Heart left ventricle (tissue), 16 donors: ENCODE measurements around the gene FETUB. TPM values are rescaled to one million over a fixed set of nuclear protein-coding genes. Genes with fewer than 3 reads are reported as not detected.

Source experiments
- ATAC-seq, 4 donors: fragments of 200-7000 bp; cut with Tn5 transposase; one replicate each; pipeline ENCODE4 v1.9.1; 2020 to 2022; ENCODE audit warnings: moderate library complexity in 4 of 4, mild to moderate bottlenecking in 3 of 4, moderate number of reproducible peaks in 1 of 4
- DNase-seq, 5 donors: peaks; one replicate each; pipeline ENCODE4 v3.0.0-alpha.2; 2020
- H3K27ac ChIP-seq, 12 donors: fragments of 200-600 bp; sonication (generic) in 4 of 12; one replicate each; pipeline versions ENCODE4 v1.5.0 to v1.8.0; 2016 to 2022; ENCODE audit warnings: mild to moderate bottlenecking in 2 of 12
- H3K27me3 ChIP-seq, 9 donors: fragments of 200-600 bp; sonication (generic) in 2 of 9; one replicate each; pipeline versions ENCODE4 v1.5.1 to v1.8.0; 2016 to 2022; ENCODE audit warnings: mild to moderate bottlenecking in 3 of 9
- H3K36me3 ChIP-seq, 9 donors: fragments of 200-600 bp; sonication (generic) in 2 of 9; one replicate each; pipeline versions ENCODE4 v1.5.0 to v1.8.0; 2018 to 2022; ENCODE audit warnings: mild to moderate bottlenecking in 2 of 9
- H3K4me1 ChIP-seq, 12 donors: fragments of 200-600 bp; sonication (generic) in 4 of 12; one replicate each; pipeline versions ENCODE4 v1.5.0 to v1.8.0; 2016 to 2022; ENCODE audit warnings: mild to moderate bottlenecking in 3 of 12
- H3K4me3 ChIP-seq, 12 donors: fragments of 200-600 bp; sonication (generic) in 4 of 12; one replicate each; pipeline versions ENCODE4 v1.5.0 to v1.8.0; 2017 to 2022; ENCODE audit warnings: mild to moderate bottlenecking in 9 of 12, moderate library complexity in 4 of 12
- H3K9me3 ChIP-seq, 12 donors: fragments of 200-600 bp; sonication (generic) in 4 of 12; one replicate each; pipeline versions ENCODE4 v1.5.0 to v1.8.0; 2016 to 2022; ENCODE audit warnings: mild to moderate bottlenecking in 1 of 12
- POLR2A ChIP-seq, 2 donors: fragments of 450-650 bp; IDR thresholded peaks; one replicate each; pipeline ENCODE4 v1.6.1; 2017; ENCODE audit warnings: antibody characterized with exemption in 2 of 2, mild to moderate bottlenecking in 2 of 2, moderate library complexity in 2 of 2
- WGBS, 4 donors: extraction: QIAGEN DNeasy Blood & Tissue Kit in 2 of 4; methylation state at CpG; one replicate each; pipeline versions ENCODE4 v1.1.5 to v1.1.7; 2013 to 2018; 5-methylcytosine and 5-hydroxymethylcytosine counted together
- intact Hi-C, 10 donors: fragments of 100-400 bp; cut with DNase I; formaldehyde crosslinking; loops; one replicate each; pipeline versions ENCODE4 v1.11.1 to v1.14.2; 2022
- polyA plus RNA-seq, 2 donors: library from polyadenylated mRNA; stranded (reverse); fragments of 200-250 nt; gene quantifications; one replicate each; pipeline ENCODE4 v1.2.3, GENCODE V29; 2013
- total RNA-seq, 9 donors: library from RNA; depleted of rRNA in 2 of 9; stranded (reverse); fragments of >200 nt in 2 of 9; fragmentation: NEBNext Ultra II Directional in 3 of 9; extraction: Animal tissue kit (Norgen Biotek cat#: 25700) in 3 of 9; gene quantifications; one replicate each; pipeline versions ENCODE4 v1.1.0 to v1.2.4, GENCODE V29; 2016 to 2023
- TF ChIP-seq, protein P1 (sequence below), 12 donors: fragments of 200-600 bp; sonication (generic) in 4 of 12; IDR thresholded peaks; one replicate each; pipeline versions ENCODE4 v1.5.0 to v1.8.0; 2018 to 2022; ENCODE audit warnings: antibody characterized with exemption in 12 of 12, mild to moderate bottlenecking in 5 of 12
- donor health status: ischemic (EF 13 %, LVEDD 7.1; RV severe dilation, severe dysfunction).
- donor health status: healthy with polysubstance abuse.
- donor health status: DM: no; HTN: yes; CAD: no.
- donor health status: DM: no; HTN: no; CAD: no.
- donor health status: ischemic (EF 25% LVEDD 6.9; RV normal size, moderate dysfunction).
- donor health status: ischemic (EF 25% LVEDD 5.7; RV mildly dilated, moderate dysfunction).
- donor health status: healthy.
- donor health status: DM: yes; HTN: yes; CAD: no.
- donor health status: ischemic (EF 35%, LVEDD 5.7; RV mildly dilated, moderate dysfunction).
- donor health status: nonischemic (EF 11% LVEDD 7.7; RV severe dilation, severe dysfunction).
- donor health status: DM: yes; HTN: yes; CAD: no.
- donor health status: PGD.
- donor health status: ischemic (EF 29% LVEDD 5.4; RV normal size, mild dysfunction).
- donor health status: nonischemic (EF 23%, LVEDD 6.1; RV moderate dilation, normal function).

FETUB gene
- total and polyA plus RNA-seq, 11 donors, result 0.14 TPM; not detected in 10

- no peak for ATAC-seq
- H3K9me3 ChIP-seq, result no peaks in the 10 kb centered on the region
- no peak overlapping the region for H3K4me3 ChIP-seq
- intact Hi-C loops, result no loop called here
- peaks cover 0 to 16% (median 4%) of the 10 kb centered on the region in 9 donors for H3K27me3 ChIP-seq
- TF ChIP-seq POLR2A (IDR thresholded peaks at IDR 0.05), result no peak
- TF ChIP-seq, protein P1, sequence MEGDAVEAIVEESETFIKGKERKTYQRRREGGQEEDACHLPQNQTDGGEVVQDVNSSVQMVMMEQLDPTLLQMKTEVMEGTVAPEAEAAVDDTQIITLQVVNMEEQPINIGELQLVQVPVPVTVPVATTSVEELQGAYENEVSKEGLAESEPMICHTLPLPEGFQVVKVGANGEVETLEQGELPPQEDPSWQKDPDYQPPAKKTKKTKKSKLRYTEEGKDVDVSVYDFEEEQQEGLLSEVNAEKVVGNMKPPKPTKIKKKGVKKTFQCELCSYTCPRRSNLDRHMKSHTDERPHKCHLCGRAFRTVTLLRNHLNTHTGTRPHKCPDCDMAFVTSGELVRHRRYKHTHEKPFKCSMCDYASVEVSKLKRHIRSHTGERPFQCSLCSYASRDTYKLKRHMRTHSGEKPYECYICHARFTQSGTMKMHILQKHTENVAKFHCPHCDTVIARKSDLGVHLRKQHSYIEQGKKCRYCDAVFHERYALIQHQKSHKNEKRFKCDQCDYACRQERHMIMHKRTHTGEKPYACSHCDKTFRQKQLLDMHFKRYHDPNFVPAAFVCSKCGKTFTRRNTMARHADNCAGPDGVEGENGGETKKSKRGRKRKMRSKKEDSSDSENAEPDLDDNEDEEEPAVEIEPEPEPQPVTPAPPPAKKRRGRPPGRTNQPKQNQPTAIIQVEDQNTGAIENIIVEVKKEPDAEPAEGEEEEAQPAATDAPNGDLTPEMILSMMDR (IDR thresholded peaks at IDR 0.05), result no peak
- no peak for DNase-seq
- no peak overlapping the region for H3K27ac ChIP-seq
- no peaks in the 10 kb centered on the region for H3K4me1 ChIP-seq
- H3K36me3 ChIP-seq, result no peaks in the 10 kb centered on the region
Measured at GRCh38 chr3:186678604-186679003, 38.4 kb downstream of the FETUB start.

- Histone ChIP-seq H3K4me1 (no peaks in the 10 kb centered on the region), H3K27ac (no peak overlapping the region), H3K4me3 (no peak overlapping the region), H3K9me3 (no peaks in the 10 kb centered on the region), H3K36me3 (no peaks in the 10 kb centered on the region), H3K27me3 (peaks cover 0 to 16% (median 0%) of the 10 kb centered on the region in 9 donors)
- DNase-seq (no peak), ATAC-seq (no peak)
- 75 to 94% (median 84%) methylated on average over 1 of the region's 1 CpG for WGBS, 4 donors
- intact Hi-C loops, result no loop called here
- no peak for TF ChIP-seq POLR2A (IDR thresholded peaks at IDR 0.05)
- TF ChIP-seq, protein P1 (IDR thresholded peaks at IDR 0.05), result no peak
Measured at GRCh38 chr3:186679151-186679550, 39.0 kb downstream of the FETUB start.

DNA sequence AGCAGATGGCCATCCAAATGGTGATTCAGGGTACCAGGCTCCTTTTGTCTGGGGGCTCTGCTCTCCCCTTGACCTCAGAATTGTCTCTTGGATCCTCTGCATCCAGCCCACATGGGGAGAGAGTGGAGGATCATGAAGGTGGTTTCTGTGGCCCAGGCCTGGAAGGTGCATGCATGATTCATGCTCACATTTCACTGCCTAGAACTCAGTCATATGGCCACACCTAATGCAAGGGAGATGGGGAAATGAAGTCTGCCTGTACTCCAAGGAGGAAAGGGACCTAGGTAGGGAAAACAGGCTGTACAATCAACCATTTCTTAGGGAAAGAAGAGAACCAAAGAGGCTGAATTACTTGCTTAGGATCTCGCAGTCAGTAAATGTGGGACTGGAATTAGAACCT is 40.7 kb downstream of the FETUB start:
- intact Hi-C loops, result no loop called here
- Histone ChIP-seq H3K36me3 (no peaks in the 10 kb centered on the region), H3K27me3 (peaks cover 0 to 11% (median 0%) of the 10 kb centered on the region in 9 donors), H3K27ac (no peak overlapping the region), H3K9me3 (peaks cover 0 to 4% (median 0%) of the 10 kb centered on the region in 12 donors), H3K4me1 (no peaks in the 10 kb centered on the region), H3K4me3 (no peak overlapping the region)
- DNase-seq (no peak), ATAC-seq (no peak)
- TF ChIP-seq POLR2A (IDR thresholded peaks at IDR 0.05), result no peak
- TF ChIP-seq, protein P1 (IDR thresholded peaks at IDR 0.05), result no peak
- 95 to 100% (median 96%) methylated on average over 1 of the region's 1 CpG for WGBS, 4 donors

- DNase-seq (no peak), ATAC-seq (no peak)
- H3K36me3 ChIP-seq, result no peaks in the 10 kb centered on the region
- no peak overlapping the region for H3K27ac ChIP-seq
- intact Hi-C loops, result no loop called here
- H3K27me3 ChIP-seq, result peaks cover 0 to 8% (median 0%) of the 10 kb centered on the region in 9 donors
- WGBS, 4 donors, result 56 to 74% (median 63%) methylated on average over 3 of the region's 3 CpGs
- peaks cover 0 to 4% (median 0%) of the 10 kb centered on the region in 12 donors for H3K9me3 ChIP-seq
- H3K4me3 ChIP-seq, result no peak overlapping the region
- no peaks in the 10 kb centered on the region for H3K4me1 ChIP-seq
- no peak for TF ChIP-seq POLR2A (IDR thresholded peaks at IDR 0.05)
- TF ChIP-seq, protein P1 (IDR thresholded peaks at IDR 0.05), result no peak
Measured at GRCh38 chr3:186682812-186683211, 42.6 kb downstream of the FETUB start.
